Measurements from ENCODE around the gene SYTL5. TPM values are rescaled to one million over a fixed set of nuclear protein-coding genes. Genes with fewer than 3 reads are reported as not detected.

The SYTL5 gene
- total RNA-seq, 4 donors from 2014 or later: not detected

GRCh38 chrX:37967714-37968113, 38.6 kb upstream of the SYTL5 start:
- Histone ChIP-seq H3K27me3 (no peaks in the 10 kb centered on the region), H3K9me3 (no peaks in the 10 kb centered on the region), H3K4me1 (no peaks in the 10 kb centered on the region), H3K36me3 (no peaks in the 10 kb centered on the region), H3K4me3 (no peak overlapping the region), H3K27ac (replicated peaks in 1 of 4) (no peak overlapping the region)
- no peak for DNase-seq (ENCODE audit: extremely low spot score)
- TF ChIP-seq POLR2A (IDR thresholded peaks at IDR 0.05; ENCODE audit: low read depth) (no peak), CTCF (IDR thresholded peaks at IDR 0.05) (no peak), POLR2AphosphoS5 (IDR thresholded peaks at IDR 0.05) (no peak), EP300 (IDR thresholded peaks at IDR 0.05) (no peak)
- WGBS: 66% methylated on average over 2 of the region's 2 CpGs
- intact Hi-C loops (cut with DNase I): no loop called here

- Histone ChIP-seq H3K4me1 (no peaks in the 10 kb centered on the region), H3K4me3 (no peak overlapping the region), H3K36me3 (no peaks in the 10 kb centered on the region), H3K9me3 (no peaks in the 10 kb centered on the region), H3K27ac (replicated peaks in 1 of 4) (no peak overlapping the region), H3K27me3 (no peaks in the 10 kb centered on the region)
- DNase-seq (ENCODE audit: extremely low spot score): no peak
- WGBS: 96% methylated on average over 3 of the region's 3 CpGs
- intact Hi-C loops (cut with DNase I): no loop called here
- TF ChIP-seq CTCF (IDR thresholded peaks at IDR 0.05): no peak
- no peak for TF ChIP-seq POLR2A (IDR thresholded peaks at IDR 0.05; ENCODE audit: low read depth)
- no peak for TF ChIP-seq EP300 (IDR thresholded peaks at IDR 0.05)
- no peak for TF ChIP-seq POLR2AphosphoS5 (IDR thresholded peaks at IDR 0.05)
Measured at GRCh38 chrX:37975421-37975820, 30.9 kb upstream of the SYTL5 start.

- 67% methylated on average over 1 of the region's 1 CpG for WGBS
- Histone ChIP-seq H3K9me3 (no peaks in the 10 kb centered on the region), H3K4me3 (no peak overlapping the region), H3K27me3 (no peaks in the 10 kb centered on the region), H3K27ac (replicated peaks in 1 of 4) (no peak overlapping the region), H3K4me1 (no peaks in the 10 kb centered on the region), H3K36me3 (no peaks in the 10 kb centered on the region)
- intact Hi-C loops (cut with DNase I): no loop called here
- DNase-seq (ENCODE audit: extremely low spot score): no peak
- TF ChIP-seq CTCF (IDR thresholded peaks at IDR 0.05) (no peak), POLR2A (IDR thresholded peaks at IDR 0.05; ENCODE audit: low read depth) (no peak), EP300 (IDR thresholded peaks at IDR 0.05) (no peak), POLR2AphosphoS5 (IDR thresholded peaks at IDR 0.05) (no peak)
Measured at GRCh38 chrX:37976153-37976552, 30.2 kb upstream of the SYTL5 start.

- no peaks in the 10 kb centered on the region for H3K36me3 ChIP-seq
- DNase-seq (ENCODE audit: extremely low spot score): no peak
- H3K27ac ChIP-seq (replicated peaks in 1 of 4): no peak overlapping the region
- intact Hi-C loops (cut with DNase I): no loop called here
- H3K9me3 ChIP-seq: no peaks in the 10 kb centered on the region
- H3K27me3 ChIP-seq: no peaks in the 10 kb centered on the region
- H3K4me3 ChIP-seq: no peak overlapping the region
- H3K4me1 ChIP-seq: peaks cover 0 to 5% (median 0%) of the 10 kb centered on the region in 4 donors
- TF ChIP-seq POLR2AphosphoS5 (IDR thresholded peaks at IDR 0.05) (no peak), EP300 (IDR thresholded peaks at IDR 0.05) (no peak), POLR2A (IDR thresholded peaks at IDR 0.05; ENCODE audit: low read depth) (no peak), CTCF (IDR thresholded peaks at IDR 0.05) (no peak)
Measured at GRCh38 chrX:37984880-37985279, 21.5 kb upstream of the SYTL5 start.

GRCh38 chrX:37986893-37987292, 19.5 kb upstream of the SYTL5 start:
- no peaks in the 10 kb centered on the region for H3K36me3 ChIP-seq
- intact Hi-C loops (cut with DNase I): no loop called here
- no peak overlapping the region for H3K27ac ChIP-seq (replicated peaks in 1 of 4)
- DNase-seq (ENCODE audit: extremely low spot score): no peak
- WGBS: 60% methylated on average over 1 of the region's 1 CpG
- peaks cover 0 to 5% (median 0%) of the 10 kb centered on the region in 4 donors for H3K4me1 ChIP-seq
- no peaks in the 10 kb centered on the region for H3K9me3 ChIP-seq
- TF ChIP-seq POLR2A (IDR thresholded peaks at IDR 0.05; ENCODE audit: low read depth): no peak
- no peak for TF ChIP-seq EP300 (IDR thresholded peaks at IDR 0.05)
- no peak for TF ChIP-seq CTCF (IDR thresholded peaks at IDR 0.05)
- no peak for TF ChIP-seq POLR2AphosphoS5 (IDR thresholded peaks at IDR 0.05)
- H3K4me3 ChIP-seq: no peak overlapping the region
- no peaks in the 10 kb centered on the region for H3K27me3 ChIP-seq

Data from esophagus muscularis mucosa (tissue), 4 donors.